MM.1S (cell line): ENCODE data around the gene LEFTY1.

ENCODE experiments used
- CTCF ChIP-seq: fragments of 300-600 bp; sonication (generic); IDR thresholded peaks from 2 replicates; pipeline ENCODE4 v1.5.1; 2016; ENCODE audit warnings: antibody characterized with exemption, low read length, mixed read lengths
- EZH2 ChIP-seq: fragments of 300-600 bp; sonication (generic); optimal IDR thresholded peaks from 2 replicates; pipeline ENCODE3; 2017; ENCODE audit warnings: low read depth, mild to moderate bottlenecking, antibody characterized with exemption, low read length, mixed read lengths

- TF ChIP-seq EZH2 (no peak), CTCF (no peak)
These were observed 37.7 kb upstream of the LEFTY1 start for GRCh38 chr1:225926551-225927113.
